BE2C (cell line): ENCODE results near the gene ALG9.

Source experiments
- DNase-seq: peaks from one replicate; pipeline ENCODE4 v3.0.0-alpha.2; 2020
- H3K27me3 ChIP-seq: fragments of 250-450 bp; sonication (Bioruptor Pico); 2 replicates; pipeline ENCODE4 v1.5.1; 2020; ENCODE audit warnings: mild to moderate bottlenecking
- H3K36me3 ChIP-seq: fragments of 250-450 bp; sonication (Bioruptor Pico); 2 replicates; pipeline ENCODE4 v1.5.1; 2020; ENCODE audit warnings: mild to moderate bottlenecking
- H3K4me1 ChIP-seq: fragments of 250-450 bp; sonication (Bioruptor Pico); 2 replicates; pipeline ENCODE4 v1.5.1; 2020
- H3K4me3 ChIP-seq: 2 replicates; pipeline ENCODE4 v1.5.1; 2011; ENCODE audit warnings: low read depth, low read length
- H3K9me3 ChIP-seq: fragments of 250-450 bp; sonication (Bioruptor Pico); 2 replicates; pipeline ENCODE4 v1.5.1; 2020
- CTCF ChIP-seq: IDR thresholded peaks from 2 replicates; pipeline ENCODE4 v1.5.1; 2012; ENCODE audit warnings: mild to moderate bottlenecking, low read depth, low read length

The ALG9 gene

DNA sequence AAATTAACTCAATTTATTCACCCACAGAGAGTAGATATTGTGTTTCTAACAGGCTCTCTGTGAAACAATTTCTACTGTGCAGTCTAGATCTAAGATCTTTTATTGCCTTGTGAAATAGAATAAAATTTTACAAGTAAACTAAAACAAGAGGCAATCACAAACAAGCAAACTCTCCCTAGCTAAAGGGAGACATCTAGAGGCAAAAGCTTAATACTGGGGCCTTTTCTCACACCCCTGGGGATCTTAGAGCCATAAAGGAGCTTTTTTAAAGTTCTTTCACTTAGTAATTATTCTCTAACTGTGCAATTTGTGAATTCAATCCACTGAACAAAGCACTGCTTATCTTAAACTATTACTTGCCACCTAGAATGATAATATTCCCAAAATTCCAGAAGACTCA lies 19.7 kb downstream of the ALG9 start:
- no peak for DNase-seq
- H3K36me3 ChIP-seq: peaks cover 19% of the 10 kb centered on the region
- no peak overlapping the region for H3K4me3 ChIP-seq

GRCh38 chr11:111851067-111851466 lies 20.3 kb downstream of the ALG9 start:
- Histone ChIP-seq H3K4me1 (no peaks in the 10 kb centered on the region; the same call in 1 of the 2 replicates), H3K27me3 (no peaks in the 10 kb centered on the region), H3K36me3 (peaks cover 19% of the 10 kb centered on the region), H3K4me3 (no peak overlapping the region), H3K9me3 (no peaks in the 10 kb centered on the region)
- no peak for DNase-seq
- no peak for TF ChIP-seq CTCF

More for the DNA sequence above, 19.7 kb downstream of the ALG9 start:
- H3K27me3 ChIP-seq: no peaks in the 10 kb centered on the region
- no peaks in the 10 kb centered on the region; the same call in 1 of the 2 replicates for H3K4me1 ChIP-seq
- H3K9me3 ChIP-seq: no peaks in the 10 kb centered on the region
- TF ChIP-seq CTCF: peak; percentile 59

DNA sequence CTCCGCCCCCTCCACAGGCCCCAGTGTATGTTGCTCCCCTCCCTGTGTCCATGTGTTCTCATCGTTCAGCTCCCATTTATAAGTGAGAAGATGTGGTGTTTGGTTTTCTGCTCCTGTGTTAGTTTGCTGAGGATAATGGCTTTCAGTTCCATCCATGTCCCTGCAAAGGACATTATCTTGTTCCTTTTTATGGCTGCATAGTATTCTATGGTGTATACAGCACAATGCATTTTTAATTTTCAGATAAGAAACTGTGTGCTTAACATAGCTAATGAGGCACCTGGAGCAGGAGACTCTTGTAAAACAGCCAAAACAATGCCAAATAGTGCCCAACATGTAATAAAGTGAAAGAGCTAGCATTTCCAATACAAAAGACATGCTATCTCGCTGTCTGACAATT lies 21.8 kb downstream of the ALG9 start:
- Histone ChIP-seq H3K4me1 (no peaks in the 10 kb centered on the region; the same call in 1 of the 2 replicates), H3K27me3 (no peaks in the 10 kb centered on the region), H3K9me3 (no peaks in the 10 kb centered on the region), H3K36me3 (peaks cover 14% of the 10 kb centered on the region; the same call in 1 of the 2 replicates), H3K4me3 (no peak overlapping the region)
- no peak for DNase-seq
- TF ChIP-seq CTCF: no peak

DNA sequence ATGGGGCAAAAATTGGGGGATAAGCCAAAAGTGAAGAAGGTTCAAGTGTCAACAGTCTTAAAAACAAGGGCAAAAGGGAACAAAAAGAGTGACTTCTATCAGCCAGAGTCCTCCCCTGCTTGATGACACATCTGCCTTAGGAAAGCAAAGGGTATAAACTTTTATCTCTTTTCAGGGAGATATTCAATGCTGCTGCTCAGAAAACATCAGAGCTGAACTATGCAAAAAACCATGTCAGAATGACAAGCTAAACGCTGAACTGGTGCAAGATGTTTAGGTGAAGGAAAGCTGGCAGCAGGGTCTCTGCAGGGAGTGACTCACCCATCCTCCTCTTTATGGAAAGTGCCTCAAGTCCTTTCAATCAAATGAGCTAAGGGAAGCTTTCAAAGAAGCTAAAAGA lies 24.7 kb downstream of the ALG9 start:
- Histone ChIP-seq H3K4me1 (no peaks in the 10 kb centered on the region; the same call in 1 of the 2 replicates), H3K4me3 (no peak overlapping the region), H3K27me3 (no peaks in the 10 kb centered on the region), H3K9me3 (no peaks in the 10 kb centered on the region), H3K36me3 (peaks cover 7% of the 10 kb centered on the region; the same call in 1 of the 2 replicates)
- no peak for DNase-seq
- TF ChIP-seq CTCF: no peak

DNA sequence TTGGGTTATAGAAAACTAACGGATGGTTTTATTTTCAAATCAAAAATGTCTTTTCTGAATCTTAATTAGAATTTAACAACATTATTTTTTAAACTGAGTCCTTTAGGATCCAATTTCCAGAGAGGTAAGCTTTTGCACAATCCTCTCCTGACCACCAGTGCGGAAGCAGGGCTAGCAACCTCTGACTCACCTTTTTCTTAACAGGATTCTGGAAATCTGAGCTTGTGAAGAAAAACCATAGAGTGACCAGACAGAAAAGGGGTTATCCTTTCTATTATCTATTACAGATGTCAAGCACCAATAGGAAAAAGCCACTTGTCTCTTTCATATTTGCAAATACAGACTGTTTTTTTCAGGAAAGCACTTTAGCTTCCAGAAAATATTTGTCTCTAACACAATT lies 25.3 kb downstream of the ALG9 start:
- no peak for DNase-seq
- no peak for TF ChIP-seq CTCF
- Histone ChIP-seq H3K27me3 (no peaks in the 10 kb centered on the region), H3K36me3 (peaks cover 7% of the 10 kb centered on the region; the same call in 1 of the 2 replicates), H3K9me3 (no peaks in the 10 kb centered on the region), H3K4me3 (no peak overlapping the region), H3K4me1 (no peaks in the 10 kb centered on the region; the same call in none of the 2 replicates)

GRCh38 chr11:111845276-111846028 lies 25.9 kb downstream of the ALG9 start:
- Histone ChIP-seq H3K9me3 (no peaks in the 10 kb centered on the region), H3K27me3 (no peaks in the 10 kb centered on the region), H3K4me3 (no peak overlapping the region), H3K4me1 (no peaks in the 10 kb centered on the region; the same call in none of the 2 replicates), H3K36me3 (peaks cover 7% of the 10 kb centered on the region; the same call in 1 of the 2 replicates)
- DNase-seq: no peak
- no peak for TF ChIP-seq CTCF
